Naive B cell (primary cell): Measurements from ENCODE around the gene P4HTM. TPM values are rescaled to one million over a fixed set of nuclear protein-coding genes. Genes with fewer than 3 reads are reported as not detected.

ENCODE experiments used
- polyA plus RNA-seq, 6 donors: library from polyadenylated mRNA; unstranded; fragments of 300-500 nt; fragmentation: Illumina TruSeq; gene quantifications; one replicate each; pipeline ENCODE4 v1.2.3, GENCODE V29; 2021; ENCODE audit warnings: low read depth in 6 of 6

P4HTM gene
- polyA plus RNA-seq, 6 donors from 2014 or later = 2.6 to 17.8 (median 15.1) TPM

Other genes starting within 250 kb of the P4HTM start
- 10 to 100 TPM in 1 of 6 donors, 1 to 10 TPM in 5; 6.8 to 11.3 (median 9.2) TPM for gene PRKAR2A, start 142.4 kb upstream of the P4HTM start, polyA plus RNA-seq
- 10 to 100 TPM in 4 of 6 donors, 1 to 10 TPM in 2; 7.0 to 37.1 (median 11.6) TPM for gene SLC25A20, start 91.4 kb upstream of the P4HTM start, polyA plus RNA-seq
- gene ARIH2, start 71.4 kb upstream of the P4HTM start, polyA plus RNA-seq = 100 to 1,000 TPM; 109 to 192 (median 122) TPM
- gene WDR6, start 17.1 kb downstream of the P4HTM start, polyA plus RNA-seq = 100 to 1,000 TPM in 4 of 6 donors, 10 to 100 TPM in 2; 94.3 to 112 (median 106) TPM
- gene DALRD3, start 28.3 kb downstream of the P4HTM start, polyA plus RNA-seq = 10 to 100 TPM; 25.4 to 40.6 (median 27.5) TPM
- 100 to 1,000 TPM; 124 to 177 (median 143) TPM for gene NDUFAF3, start 31.9 kb downstream of the P4HTM start, polyA plus RNA-seq
- gene IMPDH2, start 39.2 kb downstream of the P4HTM start, polyA plus RNA-seq = 100 to 1,000 TPM in 3 of 6 donors, 10 to 100 TPM in 3; 78.6 to 117 (median 97.6) TPM
- gene QRICH1, start 103.8 kb downstream of the P4HTM start, polyA plus RNA-seq = 10 to 100 TPM; 15.3 to 34.5 (median 26.1) TPM
- 100 to 1,000 TPM in 3 of 6 donors, 10 to 100 TPM in 3; 35.6 to 111 (median 98.3) TPM for gene QARS1, start 114.5 kb downstream of the P4HTM start, polyA plus RNA-seq
- 10 to 100 TPM; 19.6 to 36.0 (median 23.6) TPM for gene USP19, start 130.6 kb downstream of the P4HTM start, polyA plus RNA-seq
- gene LAMB2, start 142.8 kb downstream of the P4HTM start, polyA plus RNA-seq = not detected
- 1 to 10 TPM in 5 of 6 donors, under 1 TPM in 1; 0.14 to 1.8 (median 1.3) TPM for gene CCDC71, start 176.1 kb downstream of the P4HTM start, polyA plus RNA-seq
- under 1 TPM in 3 of 6 donors, not detected in 3; 0.48 to 0.56 (median 0.49) TPM for gene KLHDC8B, start 181.4 kb downstream of the P4HTM start, polyA plus RNA-seq